Measurements from ENCODE around the gene MXI1.

DNA sequence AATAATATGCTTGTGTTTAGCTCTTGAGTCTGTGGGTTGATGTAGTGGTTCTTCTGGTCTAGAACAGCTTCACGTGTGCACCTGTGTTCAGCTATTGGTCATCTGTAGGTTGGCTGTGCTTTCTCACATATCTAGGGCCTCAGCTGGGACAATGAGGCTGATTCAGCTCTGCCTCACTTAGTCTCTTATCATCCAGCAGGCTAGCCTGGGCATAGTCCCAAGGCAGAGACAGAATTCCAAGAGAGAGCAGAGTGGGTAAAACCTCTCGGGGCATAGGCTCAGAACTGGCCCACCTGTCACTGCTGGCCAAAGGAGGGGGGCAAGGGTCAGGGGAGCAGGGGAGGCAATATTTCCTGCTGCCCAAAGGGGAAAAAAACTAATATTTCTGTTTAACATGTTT, 32.0 kb upstream of the MXI1 start:
- TF ChIP-seq EZH2phosphoT487 (IDR thresholded peaks at IDR 0.05; ENCODE audit: borderline replicate concordance, low read length) = no peak
- TF ChIP-seq, protein P1, sequence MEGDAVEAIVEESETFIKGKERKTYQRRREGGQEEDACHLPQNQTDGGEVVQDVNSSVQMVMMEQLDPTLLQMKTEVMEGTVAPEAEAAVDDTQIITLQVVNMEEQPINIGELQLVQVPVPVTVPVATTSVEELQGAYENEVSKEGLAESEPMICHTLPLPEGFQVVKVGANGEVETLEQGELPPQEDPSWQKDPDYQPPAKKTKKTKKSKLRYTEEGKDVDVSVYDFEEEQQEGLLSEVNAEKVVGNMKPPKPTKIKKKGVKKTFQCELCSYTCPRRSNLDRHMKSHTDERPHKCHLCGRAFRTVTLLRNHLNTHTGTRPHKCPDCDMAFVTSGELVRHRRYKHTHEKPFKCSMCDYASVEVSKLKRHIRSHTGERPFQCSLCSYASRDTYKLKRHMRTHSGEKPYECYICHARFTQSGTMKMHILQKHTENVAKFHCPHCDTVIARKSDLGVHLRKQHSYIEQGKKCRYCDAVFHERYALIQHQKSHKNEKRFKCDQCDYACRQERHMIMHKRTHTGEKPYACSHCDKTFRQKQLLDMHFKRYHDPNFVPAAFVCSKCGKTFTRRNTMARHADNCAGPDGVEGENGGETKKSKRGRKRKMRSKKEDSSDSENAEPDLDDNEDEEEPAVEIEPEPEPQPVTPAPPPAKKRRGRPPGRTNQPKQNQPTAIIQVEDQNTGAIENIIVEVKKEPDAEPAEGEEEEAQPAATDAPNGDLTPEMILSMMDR (IDR thresholded peaks at IDR 0.05; ENCODE audit: low read depth, low read length, poor library complexity, severe bottlenecking) = no peak
